Measurements from ENCODE around the gene SPATA6L.

DNA sequence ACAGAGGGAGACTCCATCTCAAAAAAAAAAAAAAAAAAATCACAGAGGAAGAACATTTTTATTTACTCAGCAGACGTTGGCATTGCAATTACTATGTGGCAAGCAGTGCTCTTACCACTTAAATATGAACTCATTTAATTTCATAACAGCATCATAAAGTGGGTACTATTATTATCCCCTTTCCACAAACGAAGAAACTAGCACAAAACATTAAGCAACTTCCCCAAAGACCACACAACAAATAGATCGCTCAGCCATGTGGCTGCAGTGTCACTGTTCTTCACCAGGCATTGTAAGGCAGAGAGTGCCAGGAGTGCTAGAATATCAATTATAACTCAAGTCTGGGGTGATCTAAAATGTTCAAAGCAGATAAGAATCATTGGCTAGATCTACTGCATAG is 74.0 kb downstream of the SPATA6L start:
- TF ChIP-seq, protein P1, sequence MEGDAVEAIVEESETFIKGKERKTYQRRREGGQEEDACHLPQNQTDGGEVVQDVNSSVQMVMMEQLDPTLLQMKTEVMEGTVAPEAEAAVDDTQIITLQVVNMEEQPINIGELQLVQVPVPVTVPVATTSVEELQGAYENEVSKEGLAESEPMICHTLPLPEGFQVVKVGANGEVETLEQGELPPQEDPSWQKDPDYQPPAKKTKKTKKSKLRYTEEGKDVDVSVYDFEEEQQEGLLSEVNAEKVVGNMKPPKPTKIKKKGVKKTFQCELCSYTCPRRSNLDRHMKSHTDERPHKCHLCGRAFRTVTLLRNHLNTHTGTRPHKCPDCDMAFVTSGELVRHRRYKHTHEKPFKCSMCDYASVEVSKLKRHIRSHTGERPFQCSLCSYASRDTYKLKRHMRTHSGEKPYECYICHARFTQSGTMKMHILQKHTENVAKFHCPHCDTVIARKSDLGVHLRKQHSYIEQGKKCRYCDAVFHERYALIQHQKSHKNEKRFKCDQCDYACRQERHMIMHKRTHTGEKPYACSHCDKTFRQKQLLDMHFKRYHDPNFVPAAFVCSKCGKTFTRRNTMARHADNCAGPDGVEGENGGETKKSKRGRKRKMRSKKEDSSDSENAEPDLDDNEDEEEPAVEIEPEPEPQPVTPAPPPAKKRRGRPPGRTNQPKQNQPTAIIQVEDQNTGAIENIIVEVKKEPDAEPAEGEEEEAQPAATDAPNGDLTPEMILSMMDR (conservative IDR thresholded peaks at IDR 0.05; ENCODE audit: low read length): no peak
- no peak for TF ChIP-seq EZH2phosphoT487 (IDR thresholded peaks at IDR 0.05; ENCODE audit: borderline replicate concordance)

All from Loucy (cell line).